Esophagus (tissue), 2 donors: Measurements from ENCODE around the gene HOXC13. TPM values are rescaled to one million over a fixed set of nuclear protein-coding genes. Genes with fewer than 3 reads are reported as not detected.
A peak's percentile ranks its signal among the peaks of the same experiment; 100 is the strongest.

ENCODE experiments used
- H3K27ac ChIP-seq, 2 donors: one replicate each; pipeline ENCODE4 v1.5.1; 2013; ENCODE audit warnings: low read depth in 2 of 2, mild to moderate bottlenecking in 2 of 2, inconsistent platforms in 1 of 2, low read length in 1 of 2, moderate library complexity in 1 of 2
- H3K27me3 ChIP-seq, 2 donors: one replicate each; pipeline ENCODE4 v1.6.1; 2013; ENCODE audit warnings: low read length in 2 of 2, control low read depth in 1 of 2, mild to moderate bottlenecking in 1 of 2; ENCODE audit not compliant: insufficient read depth in 2 of 2, control insufficient read depth in 1 of 2
- H3K36me3 ChIP-seq, 2 donors: one replicate each; pipeline ENCODE4 v1.6.1; 2013; ENCODE audit warnings: low read length in 1 of 2; ENCODE audit not compliant: control insufficient read depth in 2 of 2, insufficient read depth in 2 of 2
- H3K4me1 ChIP-seq, 2 donors: one replicate each; pipeline ENCODE4 v1.6.1; 2013; ENCODE audit warnings: low read length in 1 of 2; ENCODE audit not compliant: control insufficient read depth in 2 of 2, insufficient read depth in 2 of 2
- H3K4me3 ChIP-seq, 2 donors: one replicate each; pipeline ENCODE4 v1.5.1; 2013; ENCODE audit warnings: low read length in 2 of 2, mild to moderate bottlenecking in 2 of 2, low read depth in 1 of 2, moderate library complexity in 1 of 2
- H3K9me3 ChIP-seq, 2 donors: one replicate each; pipeline ENCODE4 v1.6.1; 2013; ENCODE audit warnings: mild to moderate bottlenecking in 2 of 2, low read depth in 1 of 2, low read length in 1 of 2, moderate library complexity in 1 of 2; ENCODE audit not compliant: control insufficient read depth in 2 of 2, insufficient read depth in 1 of 2
- WGBS, 2 donors: extraction: QIAGEN DNeasy Blood & Tissue Kit; methylation state at CpG; one replicate each; pipeline ENCODE4 v1.1.7; 2013; 5-methylcytosine and 5-hydroxymethylcytosine counted together
- polyA plus RNA-seq, 2 donors: library from polyadenylated mRNA; stranded (reverse); fragments of 200-250 nt; gene quantifications; one replicate each; pipeline ENCODE4 v1.2.3, GENCODE V29; 2013
- donor health status: healthy with polysubstance abuse.
- donor health status: Bipolar disorder and iron deficiency.

HOXC13 gene
- polyA plus RNA-seq, 2 donors, result 0.02 to 0.04 TPM

DNA sequence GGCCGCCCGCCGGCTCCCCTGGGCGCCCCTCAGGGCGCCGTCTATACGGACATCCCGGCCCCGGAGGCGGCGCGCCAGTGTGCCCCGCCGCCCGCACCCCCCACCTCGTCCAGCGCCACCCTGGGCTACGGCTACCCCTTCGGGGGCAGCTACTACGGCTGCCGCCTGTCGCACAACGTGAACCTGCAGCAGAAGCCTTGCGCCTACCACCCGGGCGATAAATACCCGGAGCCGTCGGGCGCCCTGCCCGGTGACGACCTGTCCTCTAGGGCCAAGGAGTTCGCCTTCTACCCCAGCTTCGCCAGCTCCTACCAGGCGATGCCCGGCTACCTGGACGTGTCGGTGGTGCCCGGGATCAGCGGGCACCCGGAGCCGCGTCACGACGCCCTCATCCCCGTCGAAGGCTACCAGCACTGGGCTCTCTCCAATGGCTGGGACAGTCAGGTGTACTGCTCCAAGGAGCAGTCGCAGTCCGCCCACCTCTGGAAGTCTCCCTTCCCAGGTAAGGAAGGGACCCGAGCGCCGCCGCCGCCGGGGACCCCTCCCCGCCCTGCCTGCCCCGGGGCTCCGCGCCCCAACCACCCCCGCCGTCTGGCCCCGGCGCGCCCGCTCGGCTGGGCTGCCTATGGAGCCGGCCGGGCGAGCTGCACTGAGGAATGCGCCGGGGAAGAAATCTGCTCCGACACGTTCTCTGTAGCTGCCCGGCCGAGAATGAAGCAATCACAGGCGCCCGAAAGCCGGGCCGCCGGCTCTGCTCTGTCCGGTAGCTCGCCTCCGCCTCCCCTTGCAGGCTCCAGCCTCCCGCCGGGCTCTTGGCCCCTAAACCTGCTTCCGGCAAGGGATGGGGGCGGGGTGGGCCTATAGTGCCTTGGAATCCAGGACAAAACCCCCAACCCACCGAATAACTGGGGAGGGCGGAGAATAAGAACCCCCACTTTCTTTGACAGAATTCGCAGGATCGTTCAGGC lies 794 bp downstream of the HOXC13 start:
- Histone ChIP-seq H3K4me3 (peak overlapping the region in 1 of 2 donors; percentile 15), H3K9me3 (peaks cover 0 to 9% of the 10 kb centered on the region in 2 donors), H3K27ac (no peak overlapping the region), H3K27me3 (peaks cover 8 to 67% of the 10 kb centered on the region in 2 donors), H3K36me3 (no peaks in the 10 kb centered on the region), H3K4me1 (peaks cover 6 to 13% of the 10 kb centered on the region in 2 donors)
- 4 to 5% methylated on average over 84 to 91 of the region's 91 CpGs for WGBS, 2 donors

DNA sequence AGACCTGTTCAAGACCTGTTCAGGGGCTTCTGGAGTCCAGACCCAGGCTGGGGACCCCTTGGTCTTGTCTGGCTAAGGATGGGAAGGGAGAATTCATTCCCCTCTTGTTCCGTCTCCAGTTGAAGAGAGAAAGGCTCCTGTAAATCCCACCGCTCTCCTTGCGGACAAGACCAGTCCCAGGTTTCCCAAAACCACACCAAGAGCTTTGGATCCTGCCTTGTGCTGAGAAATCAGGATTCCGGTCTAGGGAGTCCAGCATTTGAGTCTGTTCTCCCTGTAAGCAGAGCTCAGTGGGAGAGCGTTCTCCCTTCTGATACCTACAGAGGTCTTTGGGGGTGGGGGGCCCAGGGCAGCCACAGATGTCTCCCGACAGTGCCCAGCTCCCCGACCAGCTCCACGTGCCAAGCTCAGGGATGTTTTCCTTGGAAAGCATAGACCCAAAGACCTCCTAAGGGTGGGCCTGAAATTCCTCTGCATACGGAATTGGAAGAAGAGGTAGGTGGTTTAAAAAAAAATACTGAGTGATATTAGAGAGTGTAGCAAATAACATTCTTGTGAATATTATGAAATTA lies 1.9 kb downstream of the HOXC13 start:
- no peaks in the 10 kb centered on the region for H3K36me3 ChIP-seq
- 18 to 21% methylated on average over 9 of the region's 9 CpGs for WGBS, 2 donors
- peaks cover 6 to 16% of the 10 kb centered on the region in 2 donors for H3K4me1 ChIP-seq
- peaks cover 1 to 67% of the 10 kb centered on the region in 2 donors for H3K27me3 ChIP-seq
- H3K4me3 ChIP-seq, result no peak overlapping the region
- H3K27ac ChIP-seq, result no peak overlapping the region
- H3K9me3 ChIP-seq, result peaks cover 0 to 12% of the 10 kb centered on the region in 2 donors

DNA sequence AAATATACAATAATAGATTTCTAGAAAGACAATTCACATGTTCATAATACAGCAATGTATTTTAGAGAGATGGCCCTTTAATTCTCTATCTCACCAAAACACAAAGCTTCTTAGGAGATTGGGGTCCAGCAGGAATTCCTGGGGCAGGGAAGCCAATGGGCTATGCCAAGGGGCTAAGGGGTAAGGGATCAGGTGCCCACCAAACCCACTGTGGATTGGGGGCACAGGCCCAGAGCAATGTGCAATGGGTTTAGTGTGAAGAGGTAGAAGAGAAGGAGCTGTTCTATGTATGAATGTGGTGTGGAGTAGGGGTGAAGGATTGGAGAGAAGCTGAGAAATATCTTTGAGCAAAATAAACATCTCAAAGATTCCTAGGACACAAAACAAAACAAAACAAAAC lies 2.6 kb downstream of the HOXC13 start:
- H3K36me3 ChIP-seq, result no peaks in the 10 kb centered on the region

DNA sequence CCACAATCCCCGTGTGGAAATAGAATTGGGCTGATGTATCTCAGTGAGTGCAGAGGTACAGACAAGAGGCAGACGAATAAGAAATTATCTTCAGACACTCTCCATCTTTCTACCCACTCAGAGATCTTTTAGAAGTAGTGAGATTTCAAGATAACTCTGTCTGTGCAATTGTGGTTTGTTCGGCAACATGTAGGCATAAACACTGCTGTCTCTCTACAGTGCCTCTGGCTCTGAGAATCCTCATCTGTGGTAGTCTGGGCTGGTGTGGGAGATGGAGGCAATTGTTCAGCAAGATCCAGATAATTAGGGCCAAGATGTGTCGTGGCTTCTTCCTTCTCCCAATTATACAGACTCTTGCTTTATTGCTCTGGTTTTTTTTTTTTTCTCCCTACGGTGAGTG lies 3.1 kb downstream of the HOXC13 start:
- no peak overlapping the region for H3K27ac ChIP-seq
- peaks cover 6 to 14% of the 10 kb centered on the region in 2 donors for H3K4me1 ChIP-seq
- peaks cover 0 to 12% of the 10 kb centered on the region in 2 donors for H3K9me3 ChIP-seq
- H3K27me3 ChIP-seq, result peaks cover 5 to 61% of the 10 kb centered on the region in 2 donors
- WGBS, 2 donors, result 24 to 25% methylated on average over 5 of the region's 5 CpGs
- no peak overlapping the region for H3K4me3 ChIP-seq
- H3K36me3 ChIP-seq, result no peaks in the 10 kb centered on the region

More for the DNA sequence above, 2.6 kb downstream of the HOXC13 start:
- no peak overlapping the region for H3K27ac ChIP-seq
- H3K9me3 ChIP-seq, result peaks cover 0 to 12% of the 10 kb centered on the region in 2 donors
- peaks cover 5 to 66% of the 10 kb centered on the region in 2 donors for H3K27me3 ChIP-seq
- peaks cover 6 to 14% of the 10 kb centered on the region in 2 donors for H3K4me1 ChIP-seq
- no peak overlapping the region for H3K4me3 ChIP-seq

DNA sequence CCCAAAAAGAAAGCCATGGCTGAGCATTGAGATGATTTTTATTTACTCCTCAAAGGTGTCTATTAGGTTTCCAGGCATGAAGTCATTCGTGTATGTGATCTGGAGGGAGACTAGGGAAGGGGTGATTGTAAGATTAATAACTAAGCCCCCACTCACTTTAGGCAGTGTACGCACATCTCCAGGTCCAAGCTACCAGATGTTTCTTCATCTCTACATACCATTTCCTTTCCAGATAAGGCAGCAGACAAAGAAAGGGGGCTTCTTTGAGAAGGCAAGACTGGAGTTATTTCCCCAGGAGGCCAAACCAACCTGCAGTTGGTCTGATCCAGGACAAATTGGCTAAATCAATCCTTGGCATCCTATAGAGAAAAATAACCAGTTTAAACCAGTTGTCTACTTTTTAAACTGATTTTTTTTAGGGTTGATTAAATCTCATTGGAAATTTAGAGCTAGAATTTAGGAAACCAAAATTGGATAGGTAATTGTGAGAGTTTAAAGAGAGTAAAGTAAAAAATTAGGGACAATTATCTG lies 3.9 kb downstream of the HOXC13 start:
- Histone ChIP-seq H3K4me1 (peaks cover 6 to 14% of the 10 kb centered on the region in 2 donors), H3K36me3 (no peaks in the 10 kb centered on the region), H3K9me3 (peaks cover 0 to 12% of the 10 kb centered on the region in 2 donors), H3K27ac (no peak overlapping the region), H3K27me3 (peaks cover 5 to 53% of the 10 kb centered on the region in 2 donors), H3K4me3 (no peak overlapping the region)
- 16 to 25% methylated on average over 2 of the region's 2 CpGs for WGBS, 2 donors

DNA sequence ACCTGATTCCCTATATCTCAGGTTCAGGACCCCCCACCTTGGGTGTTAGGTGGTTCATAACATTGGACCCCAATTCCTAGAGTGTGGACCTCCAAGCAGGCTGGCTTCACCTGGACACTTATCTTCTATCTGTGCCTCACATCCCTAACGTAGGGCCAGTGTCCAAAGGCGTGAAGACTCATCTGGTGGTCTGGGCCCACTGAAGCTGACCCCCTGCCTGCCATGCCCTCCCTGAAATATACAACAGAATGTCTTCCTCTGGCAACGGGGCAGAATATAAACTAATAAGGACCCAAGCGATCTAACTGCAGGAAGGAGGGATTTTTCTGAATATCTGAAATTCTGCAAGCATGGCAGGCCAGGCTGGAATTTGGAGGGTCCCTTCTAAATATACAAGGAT lies 5.6 kb downstream of the HOXC13 start:
- H3K4me1 ChIP-seq, result peaks cover 2 to 9% of the 10 kb centered on the region in 2 donors
- no peak overlapping the region for H3K27ac ChIP-seq
- 14 to 19% methylated on average over 4 of the region's 4 CpGs for WGBS, 2 donors
- H3K27me3 ChIP-seq, result peaks cover 5 to 42% of the 10 kb centered on the region in 2 donors
- no peak overlapping the region for H3K4me3 ChIP-seq
- no peaks in the 10 kb centered on the region for H3K36me3 ChIP-seq
- H3K9me3 ChIP-seq, result peaks cover 0 to 5% of the 10 kb centered on the region in 2 donors

DNA sequence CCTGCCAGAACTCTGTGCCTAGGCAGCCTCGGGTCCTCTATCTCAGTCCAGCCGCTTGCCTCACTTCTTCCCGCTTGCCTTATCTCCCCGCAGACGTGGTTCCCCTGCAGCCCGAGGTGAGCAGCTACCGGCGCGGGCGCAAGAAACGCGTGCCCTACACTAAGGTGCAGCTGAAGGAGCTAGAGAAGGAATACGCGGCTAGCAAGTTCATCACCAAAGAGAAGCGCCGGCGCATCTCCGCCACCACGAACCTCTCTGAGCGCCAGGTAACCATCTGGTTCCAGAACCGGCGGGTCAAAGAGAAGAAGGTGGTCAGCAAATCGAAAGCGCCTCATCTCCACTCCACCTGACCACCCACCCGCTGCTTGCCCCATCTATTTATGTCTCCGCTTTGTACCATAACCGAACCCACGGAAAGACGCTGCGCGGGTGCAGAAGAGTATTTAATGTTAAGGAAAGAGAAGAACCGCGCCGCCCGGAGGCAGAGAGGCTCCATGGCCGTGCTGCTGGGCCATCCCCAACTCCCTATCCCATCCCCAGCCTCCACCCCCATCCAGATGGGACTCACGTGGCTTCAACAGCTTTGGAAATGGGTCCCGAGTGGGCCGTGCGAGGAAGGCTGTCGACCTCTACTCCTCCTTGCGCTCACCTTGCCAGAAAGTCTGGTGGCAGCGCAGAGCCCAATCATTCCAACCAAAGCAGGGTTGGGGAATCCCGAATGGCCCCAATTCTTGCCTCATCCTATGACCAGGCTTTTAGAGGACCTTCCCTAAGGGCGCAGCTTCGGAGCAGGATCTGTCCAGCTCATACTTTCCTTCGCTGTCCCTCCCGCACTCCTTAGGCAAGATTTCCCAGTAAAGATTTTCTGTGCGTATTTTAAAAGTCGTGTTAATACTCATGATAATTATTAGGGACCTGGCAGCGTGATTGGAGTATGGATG lies 6.5 kb downstream of the HOXC13 start:
- no peak overlapping the region for H3K4me3 ChIP-seq
- no peaks in the 10 kb centered on the region for H3K36me3 ChIP-seq
- peaks cover 6 to 43% of the 10 kb centered on the region in 2 donors for H3K27me3 ChIP-seq
- peaks cover 0 to 4% of the 10 kb centered on the region in 2 donors for H3K4me1 ChIP-seq
- peaks cover 0 to 3% of the 10 kb centered on the region in 2 donors for H3K9me3 ChIP-seq
- WGBS, 2 donors, result 9 to 10% methylated on average over 51 of the region's 51 CpGs
- no peak overlapping the region for H3K27ac ChIP-seq

DNA sequence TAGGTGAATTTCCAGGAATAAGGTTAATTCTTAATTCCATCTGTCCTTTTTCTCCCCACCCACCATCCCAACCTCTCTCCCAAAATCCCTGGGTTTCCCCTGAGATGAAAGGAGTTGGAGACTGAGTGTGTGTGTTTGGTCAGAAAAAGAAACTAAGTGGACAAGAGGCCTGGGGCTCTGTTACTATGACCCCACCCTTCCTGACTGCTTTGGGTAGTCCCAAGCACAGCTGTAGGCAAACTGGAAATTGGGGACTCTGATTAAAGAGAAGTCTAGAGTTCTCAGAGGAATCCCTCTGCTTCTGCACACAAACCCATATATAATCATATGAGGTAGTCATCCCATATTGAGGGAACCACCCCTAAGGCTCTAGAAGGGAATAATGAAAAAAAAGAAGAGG lies 9.1 kb downstream of the HOXC13 start:
- H3K4me3 ChIP-seq, result no peak overlapping the region
- peaks cover 0 to 4% of the 10 kb centered on the region in 2 donors for H3K4me1 ChIP-seq
- H3K9me3 ChIP-seq, result peaks cover 0 to 3% of the 10 kb centered on the region in 2 donors
- peaks cover 11 to 46% of the 10 kb centered on the region in 2 donors for H3K27me3 ChIP-seq
- no peaks in the 10 kb centered on the region for H3K36me3 ChIP-seq
- no peak overlapping the region for H3K27ac ChIP-seq
